Activated T-cell treated with anti-CD3 and anti-CD28 coated beads, Interleukin-2, amount 50 U/mL, for 4 hours (primary cell): ENCODE measurements around the gene ARPIN. TPM values are rescaled to one million over a fixed set of nuclear protein-coding genes. Genes with fewer than 3 reads are reported as not detected.
"Not testable (repeated sequence)": the region's sequence is repeated elsewhere in the genome, so short reads cannot be mapped to it uniquely, and the experiment has no call there.

Experiments
- ATAC-seq, 2 donors: fragments of 200-7000 bp; cut with Tn5 transposase; one replicate each; pipeline ENCODE4 v1.10.0; 2021
- DNase-seq: peaks from one replicate; pipeline ENCODE4 v3.0.0-alpha.2; 2020
- H3K27me3 Mint-ChIP-seq: one replicate; pipeline ENCODE4 v1.8.0; 2021; ENCODE audit warnings: low read depth, mixed read lengths
- H3K36me3 Mint-ChIP-seq: one replicate; pipeline ENCODE4 v1.8.0; 2022; ENCODE audit warnings: mixed read lengths; ENCODE audit not compliant: insufficient read depth
- H3K4me1 Mint-ChIP-seq: one replicate; pipeline ENCODE4 v1.8.0; 2021; ENCODE audit warnings: low read depth, mixed read lengths
- H3K4me3 Mint-ChIP-seq: one replicate; pipeline ENCODE4 v1.8.0; 2021; ENCODE audit warnings: mild to moderate bottlenecking, moderate library complexity, mixed read lengths
- H3K9me3 Mint-ChIP-seq: one replicate; pipeline ENCODE4 v1.8.0; 2021; ENCODE audit warnings: mixed read lengths
- total RNA-seq, 3 donors: library from RNA; stranded (reverse); gene quantifications; one replicate each; pipeline ENCODE4 v1.2.1, GENCODE V29; 2021

Gene ARPIN
- total RNA-seq, 3 donors from 2014 or later: 0.05 to 0.13 TPM; not detected in 1

GRCh38 chr15:89900849-89901248 is 11.9 kb downstream of the ARPIN start:
- Mint-ChIP-seq H3K4me3 (no peak overlapping the region), H3K4me1 (no peaks in the 10 kb centered on the region), H3K36me3 (no peaks in the 10 kb centered on the region), H3K27me3 (no peaks in the 10 kb centered on the region), H3K9me3 (no peaks in the 10 kb centered on the region)
- no peak for ATAC-seq
- DNase-seq: no peak

GRCh38 chr15:89899951-89900567 is 12.7 kb downstream of the ARPIN start:
- Mint-ChIP-seq H3K4me3 (no peak overlapping the region), H3K27me3 (no peaks in the 10 kb centered on the region), H3K36me3 (no peaks in the 10 kb centered on the region), H3K4me1 (peaks cover 1% of the 10 kb centered on the region), H3K9me3 (no peaks in the 10 kb centered on the region)
- ATAC-seq: no peak
- no peak for DNase-seq

- Mint-ChIP-seq H3K4me1 (peaks cover 5% of the 10 kb centered on the region), H3K4me3 (no peak overlapping the region), H3K27me3 (no peaks in the 10 kb centered on the region), H3K9me3 (no peaks in the 10 kb centered on the region), H3K36me3 (no peaks in the 10 kb centered on the region)
- ATAC-seq (no peak), DNase-seq (no peak)
Observed at GRCh38 chr15:89899295-89899945, 13.3 kb downstream of the ARPIN start.

GRCh38 chr15:89898614-89899294 is 14.0 kb downstream of the ARPIN start:
- no peaks in the 10 kb centered on the region for H3K36me3 Mint-ChIP-seq
- H3K4me1 Mint-ChIP-seq: peaks cover 8% of the 10 kb centered on the region
- peak; percentile 20 to 32 for ATAC-seq
- no peak overlapping the region for H3K4me3 Mint-ChIP-seq
- H3K27me3 Mint-ChIP-seq: no peaks in the 10 kb centered on the region
- DNase-seq: peak; percentile 21
- no peaks in the 10 kb centered on the region for H3K9me3 Mint-ChIP-seq

GRCh38 chr15:89898146-89898545 is 14.6 kb downstream of the ARPIN start:
- Mint-ChIP-seq H3K9me3 (no peaks in the 10 kb centered on the region), H3K4me3 (no peak overlapping the region), H3K36me3 (no peaks in the 10 kb centered on the region), H3K4me1 (peaks cover 11% of the 10 kb centered on the region), H3K27me3 (no peaks in the 10 kb centered on the region)
- ATAC-seq: no peak
- DNase-seq: no peak

- no peaks in the 10 kb centered on the region for H3K9me3 Mint-ChIP-seq
- H3K27me3 Mint-ChIP-seq: no peaks in the 10 kb centered on the region
- peak within 1 kb of the TSS; percentile 98 for H3K4me3 Mint-ChIP-seq
- ATAC-seq (peak; percentile 88 to 89), DNase-seq (peak; percentile 83)
- H3K36me3 Mint-ChIP-seq: peaks cover 5% of the 10 kb centered on the region
- peaks cover 38% of the 10 kb centered on the region for H3K4me1 Mint-ChIP-seq
Observed at GRCh38 chr15:89893696-89894447, 18.9 kb downstream of the ARPIN start, which contains the start of gene AP3S2. Gene AP3S2, minus strand, starts transcription at chr15:89893994. Its CDS starts 45 bp downstream, at chr15:89893949.

GRCh38 chr15:89893027-89893426 is 19.7 kb downstream of the ARPIN start:
- peak overlapping the region; percentile 98 for H3K4me3 Mint-ChIP-seq
- no peak for ATAC-seq
- H3K36me3 Mint-ChIP-seq: peaks cover 14% of the 10 kb centered on the region
- no peak for DNase-seq
- H3K9me3 Mint-ChIP-seq: no peaks in the 10 kb centered on the region
- H3K4me1 Mint-ChIP-seq: peaks cover 40% of the 10 kb centered on the region
- no peaks in the 10 kb centered on the region for H3K27me3 Mint-ChIP-seq

GRCh38 chr15:89888214-89888804 is 24.4 kb downstream of the ARPIN start:
- no peak for ATAC-seq
- no peaks in the 10 kb centered on the region for H3K27me3 Mint-ChIP-seq

GRCh38 chr15:89885611-89886010 is 27.1 kb downstream of the ARPIN start:
- Mint-ChIP-seq H3K9me3 (no peaks in the 10 kb centered on the region), H3K4me1 (peaks cover 9% of the 10 kb centered on the region), H3K27me3 (no peaks in the 10 kb centered on the region), H3K36me3 (peaks cover 34% of the 10 kb centered on the region), H3K4me3 (no peak overlapping the region)
- ATAC-seq (no peak), DNase-seq (no peak)

More at GRCh38 chr15:89888214-89888804, 24.4 kb downstream of the ARPIN start:
- H3K9me3 Mint-ChIP-seq: no peaks in the 10 kb centered on the region
- no peak overlapping the region for H3K4me3 Mint-ChIP-seq
- H3K36me3 Mint-ChIP-seq: peaks cover 25% of the 10 kb centered on the region
- no peak for DNase-seq
- peaks cover 31% of the 10 kb centered on the region for H3K4me1 Mint-ChIP-seq

- not testable (repeated sequence) for DNase-seq, H3K4me3 Mint-ChIP-seq, H3K9me3 Mint-ChIP-seq, H3K27me3 Mint-ChIP-seq, H3K4me1 Mint-ChIP-seq, ATAC-seq
- H3K36me3 Mint-ChIP-seq: peaks cover 35% of the 10 kb centered on the region
Observed at GRCh38 chr15:89885179-89885578, 27.6 kb downstream of the ARPIN start.

GRCh38 chr15:89883518-89883917 is 29.2 kb downstream of the ARPIN start:
- H3K27me3 Mint-ChIP-seq: no peaks in the 10 kb centered on the region
- H3K4me1 Mint-ChIP-seq: peaks cover 2% of the 10 kb centered on the region
- H3K9me3 Mint-ChIP-seq: no peaks in the 10 kb centered on the region
- no peak for DNase-seq
- no peak for ATAC-seq
- no peak overlapping the region for H3K4me3 Mint-ChIP-seq
- H3K36me3 Mint-ChIP-seq: peaks cover 26% of the 10 kb centered on the region

- H3K4me3 Mint-ChIP-seq: no peak overlapping the region
- peaks cover 25% of the 10 kb centered on the region for H3K36me3 Mint-ChIP-seq
- ATAC-seq: no peak
Observed at GRCh38 chr15:89880727-89881126, 32.0 kb downstream of the ARPIN start.

GRCh38 chr15:89878323-89878722 is 34.4 kb downstream of the ARPIN start:
- DNase-seq (no peak), ATAC-seq (no peak)
- Mint-ChIP-seq H3K9me3 (no peaks in the 10 kb centered on the region), H3K27me3 (no peaks in the 10 kb centered on the region), H3K4me1 (peaks cover 2% of the 10 kb centered on the region), H3K36me3 (peaks cover 17% of the 10 kb centered on the region), H3K4me3 (no peak overlapping the region)

More at GRCh38 chr15:89880727-89881126, 32.0 kb downstream of the ARPIN start:
- Mint-ChIP-seq H3K4me1 (no peaks in the 10 kb centered on the region), H3K27me3 (no peaks in the 10 kb centered on the region), H3K9me3 (no peaks in the 10 kb centered on the region)
- DNase-seq: no peak

- H3K4me3 Mint-ChIP-seq: no peak overlapping the region
- H3K36me3 Mint-ChIP-seq: peaks cover 13% of the 10 kb centered on the region
- peaks cover 2% of the 10 kb centered on the region for H3K4me1 Mint-ChIP-seq
- no peaks in the 10 kb centered on the region for H3K9me3 Mint-ChIP-seq
- ATAC-seq (no peak), DNase-seq (no peak)
- no peaks in the 10 kb centered on the region for H3K27me3 Mint-ChIP-seq
Observed at GRCh38 chr15:89877083-89877425, 35.7 kb downstream of the ARPIN start.
